Adrenal gland (tissue), 5 donors: Measurements from ENCODE around the gene ZBTB2.

Source experiments
- POLR2A ChIP-seq, 2 donors: fragments of 450-650 bp; IDR thresholded peaks; one replicate each; pipeline ENCODE4 v1.6.1; 2017; ENCODE audit warnings: antibody characterized with exemption in 2 of 2, mild to moderate bottlenecking in 2 of 2, moderate library complexity in 1 of 2
- TF ChIP-seq, protein P1 (sequence below), 6 experiments: fragments of 450-650 bp in 4 of 6; fragments of 200-600 bp in 2 of 6; sonication (generic) in 1 of 6; IDR thresholded peaks; 1 replicate in 5 of 6; 2 replicates in 1 of 6; pipeline versions ENCODE4 v1.5.1 to v1.8.0; 2016 to 2021; ENCODE audit warnings: antibody characterized with exemption in 6 of 6, mild to moderate bottlenecking in 2 of 6, moderate library complexity in 1 of 6
- donor health status: DM: no; HTN: no; CAD: no.

DNA sequence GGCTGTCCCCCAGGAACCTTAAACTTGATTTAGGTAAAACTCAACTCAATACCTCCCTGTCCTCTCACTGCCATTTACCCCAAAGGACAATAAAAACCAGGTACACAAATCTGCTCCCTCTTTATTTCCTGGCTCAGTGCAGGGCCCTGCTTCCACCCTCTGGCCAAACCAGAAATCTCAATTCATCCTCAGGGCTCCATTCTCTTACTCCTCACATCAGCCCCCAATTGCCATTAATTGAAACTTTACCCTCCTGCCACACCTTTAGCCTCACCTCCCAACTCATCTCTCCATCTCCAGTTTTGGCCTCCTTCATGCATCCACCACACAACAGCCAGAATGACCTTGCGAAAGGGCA, 10.5 kb downstream of the ZBTB2 start:
- TF ChIP-seq, protein P1, sequence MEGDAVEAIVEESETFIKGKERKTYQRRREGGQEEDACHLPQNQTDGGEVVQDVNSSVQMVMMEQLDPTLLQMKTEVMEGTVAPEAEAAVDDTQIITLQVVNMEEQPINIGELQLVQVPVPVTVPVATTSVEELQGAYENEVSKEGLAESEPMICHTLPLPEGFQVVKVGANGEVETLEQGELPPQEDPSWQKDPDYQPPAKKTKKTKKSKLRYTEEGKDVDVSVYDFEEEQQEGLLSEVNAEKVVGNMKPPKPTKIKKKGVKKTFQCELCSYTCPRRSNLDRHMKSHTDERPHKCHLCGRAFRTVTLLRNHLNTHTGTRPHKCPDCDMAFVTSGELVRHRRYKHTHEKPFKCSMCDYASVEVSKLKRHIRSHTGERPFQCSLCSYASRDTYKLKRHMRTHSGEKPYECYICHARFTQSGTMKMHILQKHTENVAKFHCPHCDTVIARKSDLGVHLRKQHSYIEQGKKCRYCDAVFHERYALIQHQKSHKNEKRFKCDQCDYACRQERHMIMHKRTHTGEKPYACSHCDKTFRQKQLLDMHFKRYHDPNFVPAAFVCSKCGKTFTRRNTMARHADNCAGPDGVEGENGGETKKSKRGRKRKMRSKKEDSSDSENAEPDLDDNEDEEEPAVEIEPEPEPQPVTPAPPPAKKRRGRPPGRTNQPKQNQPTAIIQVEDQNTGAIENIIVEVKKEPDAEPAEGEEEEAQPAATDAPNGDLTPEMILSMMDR (IDR thresholded peaks at IDR 0.05), result no peak
- no peak for TF ChIP-seq POLR2A (IDR thresholded peaks at IDR 0.05)
